NB4 (cell line): ENCODE data around the gene CLIP4.

Experiments used
- MYC ChIP-seq: IDR thresholded peaks from 2 replicates; pipeline ENCODE4 v1.6.1; 2011; ENCODE audit warnings: low read depth, low read length
- POLR2A ChIP-seq: IDR thresholded peaks from 2 replicates; pipeline ENCODE4 v1.6.1; 2011; ENCODE audit warnings: mild to moderate bottlenecking; ENCODE audit not compliant: insufficient read length; ENCODE audit errors: extremely low read depth
- TF ChIP-seq, protein P1 (sequence below): IDR thresholded peaks from one replicate; pipeline ENCODE4 v1.5.1; 2012; ENCODE audit warnings: low read depth, low read length
- TF ChIP-seq, protein P2 (sequence below): IDR thresholded peaks from 2 replicates; pipeline ENCODE4 v1.6.1; 2011; ENCODE audit warnings: low read depth, low read length

DNA sequence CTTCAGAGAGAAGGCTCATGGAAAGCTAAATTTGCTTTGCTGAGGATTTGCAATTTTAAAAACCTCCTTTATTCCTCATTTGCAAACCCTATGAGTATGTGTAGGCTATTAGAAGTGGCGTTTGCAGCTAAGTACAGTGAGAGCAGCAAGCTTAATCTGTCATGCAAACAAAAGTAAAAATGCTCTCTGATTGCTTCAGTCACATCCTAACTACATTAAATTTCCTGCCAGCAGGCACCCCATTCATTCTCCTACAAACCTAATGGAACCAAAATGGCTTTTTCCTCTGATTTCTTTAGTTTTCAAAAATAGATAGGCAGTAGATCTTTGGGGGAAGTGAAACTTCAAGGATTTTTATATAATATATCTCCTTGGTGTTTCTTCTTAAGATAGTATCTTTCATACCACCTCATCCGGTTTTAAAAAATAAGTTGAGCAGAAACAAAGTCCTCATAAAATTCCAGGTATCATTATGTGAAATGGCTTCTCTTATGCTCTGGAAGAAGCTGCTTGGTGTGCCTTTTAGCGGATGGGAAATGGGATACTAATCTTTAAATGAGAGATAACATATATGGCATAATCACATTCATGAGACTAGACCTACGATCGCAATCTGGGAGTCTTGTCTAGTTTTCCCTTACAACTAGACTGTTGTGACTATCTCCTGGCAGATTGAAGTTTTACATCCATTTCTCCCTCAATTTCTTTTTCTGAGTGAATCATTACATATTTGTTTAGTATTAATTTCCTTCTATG lies 49.1 kb downstream of the CLIP4 start:
- TF ChIP-seq, protein P1, sequence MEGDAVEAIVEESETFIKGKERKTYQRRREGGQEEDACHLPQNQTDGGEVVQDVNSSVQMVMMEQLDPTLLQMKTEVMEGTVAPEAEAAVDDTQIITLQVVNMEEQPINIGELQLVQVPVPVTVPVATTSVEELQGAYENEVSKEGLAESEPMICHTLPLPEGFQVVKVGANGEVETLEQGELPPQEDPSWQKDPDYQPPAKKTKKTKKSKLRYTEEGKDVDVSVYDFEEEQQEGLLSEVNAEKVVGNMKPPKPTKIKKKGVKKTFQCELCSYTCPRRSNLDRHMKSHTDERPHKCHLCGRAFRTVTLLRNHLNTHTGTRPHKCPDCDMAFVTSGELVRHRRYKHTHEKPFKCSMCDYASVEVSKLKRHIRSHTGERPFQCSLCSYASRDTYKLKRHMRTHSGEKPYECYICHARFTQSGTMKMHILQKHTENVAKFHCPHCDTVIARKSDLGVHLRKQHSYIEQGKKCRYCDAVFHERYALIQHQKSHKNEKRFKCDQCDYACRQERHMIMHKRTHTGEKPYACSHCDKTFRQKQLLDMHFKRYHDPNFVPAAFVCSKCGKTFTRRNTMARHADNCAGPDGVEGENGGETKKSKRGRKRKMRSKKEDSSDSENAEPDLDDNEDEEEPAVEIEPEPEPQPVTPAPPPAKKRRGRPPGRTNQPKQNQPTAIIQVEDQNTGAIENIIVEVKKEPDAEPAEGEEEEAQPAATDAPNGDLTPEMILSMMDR = no peak
- TF ChIP-seq, protein P2, sequence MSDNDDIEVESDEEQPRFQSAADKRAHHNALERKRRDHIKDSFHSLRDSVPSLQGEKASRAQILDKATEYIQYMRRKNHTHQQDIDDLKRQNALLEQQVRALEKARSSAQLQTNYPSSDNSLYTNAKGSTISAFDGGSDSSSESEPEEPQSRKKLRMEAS = no peak
- TF ChIP-seq POLR2A = no peak
- no peak for TF ChIP-seq MYC
